ENCODE data around the gene SLX9. TPM values are rescaled to one million over a fixed set of nuclear protein-coding genes. Genes with fewer than 3 reads are reported as not detected.
A peak's percentile ranks its signal among the peaks of the same experiment; 100 is the strongest.
"Not testable (repeated sequence)": the region's sequence is repeated elsewhere in the genome, so short reads cannot be mapped to it uniquely, and the experiment has no call there.

The SLX9 gene
- total and polyA plus RNA-seq, 5 donors from 2014 or later: 7.6 to 21.8 (median 10.1) TPM

- peaks cover 51% of the 10 kb centered on the region for H3K27me3 Mint-ChIP-seq
- H3K9me3 Mint-ChIP-seq: peaks cover 0 to 9% (median 5%) of the 10 kb centered on the region in 7 donors
These were observed 80.2 kb downstream of the SLX9 start for GRCh38 chr21:45019887-45020537.

GRCh38 chr21:45020629-45021427 is 81.0 kb downstream of the SLX9 start:
- Mint-ChIP-seq H3K9me3 (peaks cover 0 to 10% (median 5%) of the 10 kb centered on the region in 7 donors), H3K36me3 (no peaks in the 10 kb centered on the region), H3K4me1 (peaks cover 0 to 10% (median 6%) of the 10 kb centered on the region in 4 donors), H3K27ac (no peak overlapping the region), H3K4me3 (peak overlapping the region in 1 of 4 donors; percentile 73), H3K27me3 (peaks cover 48% of the 10 kb centered on the region)
- H3K9me3 ChIP-seq (ENCODE audit: control insufficient read depth in 2 of 2, low read length in 2 of 2): peaks cover 0 to 4% of the 10 kb centered on the region in 2 experiments
- H3K27ac ChIP-seq (ENCODE audit: insufficient read depth, low read length, poor library complexity, severe bottlenecking): no peak overlapping the region
- DNase-seq (no peak), ATAC-seq (ENCODE audit: low read depth in 2 of 2) (no peak)
- H3K36me3 ChIP-seq (ENCODE audit: control insufficient read depth, insufficient read depth, low read length): no peaks in the 10 kb centered on the region
- no peak overlapping the region for H3K4me3 ChIP-seq (ENCODE audit: low read depth, low read length)
- peaks cover 12% of the 10 kb centered on the region for H3K27me3 ChIP-seq (ENCODE audit: control insufficient read depth, insufficient read depth, low read length)
- peaks cover 9% of the 10 kb centered on the region for H3K4me1 ChIP-seq (ENCODE audit: control insufficient read depth, insufficient read depth, low read length, poor library complexity, severe bottlenecking)

More at GRCh38 chr21:45019887-45020537, 80.2 kb downstream of the SLX9 start:
- no peak overlapping the region for H3K27ac ChIP-seq (ENCODE audit: insufficient read depth, low read length, poor library complexity, severe bottlenecking)
- peaks cover 12% of the 10 kb centered on the region for H3K27me3 ChIP-seq (ENCODE audit: control insufficient read depth, insufficient read depth, low read length)
- no peak for DNase-seq
- H3K4me3 ChIP-seq (ENCODE audit: low read depth, low read length): no peak overlapping the region
- Mint-ChIP-seq H3K27ac (no peak overlapping the region), H3K4me1 (peaks cover 0 to 10% (median 6%) of the 10 kb centered on the region in 4 donors), H3K36me3 (no peaks in the 10 kb centered on the region), H3K4me3 (peak overlapping the region in 1 of 4 donors; percentile 73)
- ATAC-seq (ENCODE audit: low read depth in 2 of 2): no peak
- peaks cover 9% of the 10 kb centered on the region for H3K4me1 ChIP-seq (ENCODE audit: control insufficient read depth, insufficient read depth, low read length, poor library complexity, severe bottlenecking)
- H3K36me3 ChIP-seq (ENCODE audit: control insufficient read depth, insufficient read depth, low read length): no peaks in the 10 kb centered on the region
- peaks cover 0 to 4% of the 10 kb centered on the region in 2 experiments for H3K9me3 ChIP-seq (ENCODE audit: control insufficient read depth in 2 of 2, low read length in 2 of 2)

- H3K27ac ChIP-seq (ENCODE audit: insufficient read depth, low read length, poor library complexity, severe bottlenecking): no peak overlapping the region
- ATAC-seq (ENCODE audit: low read depth in 2 of 2): no peak
- peaks cover 0 to 10% (median 5%) of the 10 kb centered on the region in 7 donors for H3K9me3 Mint-ChIP-seq
- H3K36me3 ChIP-seq (ENCODE audit: control insufficient read depth, insufficient read depth, low read length): no peaks in the 10 kb centered on the region
- DNase-seq: no peak
- H3K27me3 ChIP-seq (ENCODE audit: control insufficient read depth, insufficient read depth, low read length): peaks cover 8% of the 10 kb centered on the region
- H3K4me1 ChIP-seq (ENCODE audit: control insufficient read depth, insufficient read depth, low read length, poor library complexity, severe bottlenecking): peaks cover 9% of the 10 kb centered on the region
- peak overlapping the region in 1 of 4 donors; percentile 73 for H3K4me3 Mint-ChIP-seq
- no peak overlapping the region for H3K27ac Mint-ChIP-seq
- H3K27me3 Mint-ChIP-seq: peaks cover 40% of the 10 kb centered on the region
- H3K4me1 Mint-ChIP-seq: peaks cover 0 to 10% (median 6%) of the 10 kb centered on the region in 4 donors
- H3K4me3 ChIP-seq (ENCODE audit: low read depth, low read length): no peak overlapping the region
- no peaks in the 10 kb centered on the region for H3K36me3 Mint-ChIP-seq
- H3K9me3 ChIP-seq (ENCODE audit: control insufficient read depth in 2 of 2, low read length in 2 of 2): peaks cover 0 to 4% of the 10 kb centered on the region in 2 experiments
These were observed 81.9 kb downstream of the SLX9 start for GRCh38 chr21:45021428-45022347.

GRCh38 chr21:45022348-45022675 is 82.5 kb downstream of the SLX9 start:
- H3K4me1 Mint-ChIP-seq: peaks cover 0 to 10% (median 5%) of the 10 kb centered on the region in 4 donors
- H3K36me3 ChIP-seq (ENCODE audit: control insufficient read depth, insufficient read depth, low read length): no peaks in the 10 kb centered on the region
- no peak overlapping the region for H3K4me3 Mint-ChIP-seq
- peaks cover 0 to 4% of the 10 kb centered on the region in 2 experiments for H3K9me3 ChIP-seq (ENCODE audit: control insufficient read depth in 2 of 2, low read length in 2 of 2)
- ATAC-seq (ENCODE audit: low read depth in 2 of 2) (no peak), DNase-seq (no peak)
- H3K4me1 ChIP-seq (ENCODE audit: control insufficient read depth, insufficient read depth, low read length, poor library complexity, severe bottlenecking): peaks cover 9% of the 10 kb centered on the region
- H3K27ac Mint-ChIP-seq: no peak overlapping the region
- no peaks in the 10 kb centered on the region for H3K36me3 Mint-ChIP-seq
- H3K27me3 Mint-ChIP-seq: peaks cover 35% of the 10 kb centered on the region
- no peak overlapping the region for H3K27ac ChIP-seq (ENCODE audit: insufficient read depth, low read length, poor library complexity, severe bottlenecking)
- H3K4me3 ChIP-seq (ENCODE audit: low read depth, low read length): no peak overlapping the region
- H3K27me3 ChIP-seq (ENCODE audit: control insufficient read depth, insufficient read depth, low read length): peaks cover 4% of the 10 kb centered on the region
- H3K9me3 Mint-ChIP-seq: peaks cover 0 to 10% (median 5%) of the 10 kb centered on the region in 7 donors

GRCh38 chr21:45022736-45023135 is 82.9 kb downstream of the SLX9 start:
- no peak for ATAC-seq (ENCODE audit: low read depth in 2 of 2)
- H3K27ac ChIP-seq (ENCODE audit: insufficient read depth, low read length, poor library complexity, severe bottlenecking): no peak overlapping the region
- H3K4me3 ChIP-seq (ENCODE audit: low read depth, low read length): no peak overlapping the region
- peaks cover 30% of the 10 kb centered on the region for H3K27me3 Mint-ChIP-seq
- DNase-seq: no peak
- H3K27ac Mint-ChIP-seq: no peak overlapping the region
- H3K27me3 ChIP-seq (ENCODE audit: control insufficient read depth, insufficient read depth, low read length): peaks cover under 1% of the 10 kb centered on the region
- H3K9me3 Mint-ChIP-seq: peaks cover 0 to 10% (median 5%) of the 10 kb centered on the region in 7 donors
- H3K36me3 Mint-ChIP-seq: no peaks in the 10 kb centered on the region
- peaks cover 0 to 4% of the 10 kb centered on the region in 2 experiments for H3K9me3 ChIP-seq (ENCODE audit: control insufficient read depth in 2 of 2, low read length in 2 of 2)
- no peaks in the 10 kb centered on the region for H3K36me3 ChIP-seq (ENCODE audit: control insufficient read depth, insufficient read depth, low read length)
- H3K4me1 Mint-ChIP-seq: peaks cover 0 to 7% (median 2%) of the 10 kb centered on the region in 4 donors
- H3K4me3 Mint-ChIP-seq: no peak overlapping the region
- H3K4me1 ChIP-seq (ENCODE audit: control insufficient read depth, insufficient read depth, low read length, poor library complexity, severe bottlenecking): peaks cover 9% of the 10 kb centered on the region

- H3K27me3 Mint-ChIP-seq: peaks cover 30% of the 10 kb centered on the region
- not testable (repeated sequence) for H3K9me3 ChIP-seq (ENCODE audit: control insufficient read depth in 2 of 2, low read length in 2 of 2); H3K36me3 ChIP-seq (ENCODE audit: control insufficient read depth, insufficient read depth, low read length); H3K4me3 Mint-ChIP-seq; H3K4me1 Mint-ChIP-seq; H3K4me3 ChIP-seq (ENCODE audit: low read depth, low read length); H3K36me3 Mint-ChIP-seq; H3K27ac Mint-ChIP-seq; H3K9me3 Mint-ChIP-seq; DNase-seq; ATAC-seq (ENCODE audit: low read depth in 2 of 2); H3K4me1 ChIP-seq (ENCODE audit: control insufficient read depth, insufficient read depth, low read length, poor library complexity, severe bottlenecking); H3K27me3 ChIP-seq (ENCODE audit: control insufficient read depth, insufficient read depth, low read length); H3K27ac ChIP-seq (ENCODE audit: insufficient read depth, low read length, poor library complexity, severe bottlenecking)
These were observed 84.7 kb downstream of the SLX9 start for GRCh38 chr21:45024516-45024915.

GRCh38 chr21:45026066-45026745 is 86.4 kb downstream of the SLX9 start:
- H3K4me3 ChIP-seq (ENCODE audit: low read depth, low read length): no peak overlapping the region
- H3K27me3 ChIP-seq (ENCODE audit: control insufficient read depth, insufficient read depth, low read length): no peaks in the 10 kb centered on the region
- no peaks in the 10 kb centered on the region for H3K36me3 ChIP-seq (ENCODE audit: control insufficient read depth, insufficient read depth, low read length)
- Mint-ChIP-seq H3K27ac (no peak overlapping the region), H3K4me1 (no peaks in the 10 kb centered on the region), H3K27me3 (peaks cover 26% of the 10 kb centered on the region), H3K9me3 (peaks cover 0 to 9% (median 5%) of the 10 kb centered on the region in 7 donors), H3K4me3 (no peak overlapping the region), H3K36me3 (no peaks in the 10 kb centered on the region)
- DNase-seq (no peak), ATAC-seq (ENCODE audit: low read depth in 2 of 2) (no peak)
- H3K9me3 ChIP-seq (ENCODE audit: control insufficient read depth in 2 of 2, low read length in 2 of 2): peaks cover 0 to 4% of the 10 kb centered on the region in 2 experiments
- no peak overlapping the region for H3K27ac ChIP-seq (ENCODE audit: insufficient read depth, low read length, poor library complexity, severe bottlenecking)
- no peaks in the 10 kb centered on the region for H3K4me1 ChIP-seq (ENCODE audit: control insufficient read depth, insufficient read depth, low read length, poor library complexity, severe bottlenecking)
